RWPE2 (cell line): ENCODE results near the gene FEZF2.

Experiments used
- ATAC-seq: fragments of 200-7000 bp; cut with Tn5 transposase; 3 replicates; pipeline ENCODE4 v1.9.1; 2021; ENCODE audit warnings: low read depth
- DNase-seq: peaks from one replicate; pipeline ENCODE4 v3.0.0-alpha.2; 2020; ENCODE audit warnings: low spot score
- H3K27ac ChIP-seq: fragments of 450-650 bp; 2 replicates; pipeline ENCODE4 v1.5.1; 2017; ENCODE audit warnings: mild to moderate bottlenecking; ENCODE audit not compliant: poor library complexity, severe bottlenecking
- H3K27me3 ChIP-seq: fragments of 250-450 bp; sonication (Bioruptor Pico); 2 replicates; pipeline ENCODE4 v1.5.1; 2021; ENCODE audit warnings: mild to moderate bottlenecking, moderate library complexity; ENCODE audit not compliant: insufficient read depth, poor library complexity, severe bottlenecking
- H3K36me3 ChIP-seq: fragments of 250-450 bp; sonication (Bioruptor Pico); 2 replicates; pipeline ENCODE4 v1.5.1; 2020; ENCODE audit warnings: low read depth, mild to moderate bottlenecking, moderate library complexity
- H3K4me1 ChIP-seq: fragments of 250-450 bp; sonication (Bioruptor Pico); 2 replicates; pipeline ENCODE4 v1.5.1; 2021; ENCODE audit warnings: mild to moderate bottlenecking, moderate library complexity; ENCODE audit not compliant: insufficient read depth, poor library complexity, severe bottlenecking
- H3K4me3 ChIP-seq: fragments of 250-450 bp; sonication (Bioruptor Pico); 2 replicates; pipeline ENCODE4 v1.5.1; 2021; ENCODE audit warnings: mild to moderate bottlenecking, moderate library complexity; ENCODE audit not compliant: severe bottlenecking
- H3K9me3 ChIP-seq: fragments of 250-450 bp; sonication (Bioruptor Pico); 2 replicates; pipeline ENCODE4 v1.5.1; 2021; ENCODE audit warnings: mild to moderate bottlenecking, moderate library complexity; ENCODE audit not compliant: severe bottlenecking
- CTCF ChIP-seq: fragments of 450-650 bp; IDR thresholded peaks from one replicate; pipeline ENCODE4 v1.5.1; 2017; ENCODE audit warnings: mild to moderate bottlenecking, moderate library complexity; ENCODE audit not compliant: poor library complexity, severe bottlenecking

The FEZF2 gene

GRCh38 chr3:62363275-62363674, 10.1 kb downstream of the FEZF2 start:
- ATAC-seq (no peak), DNase-seq (no peak)
- Histone ChIP-seq H3K4me1 (no peaks in the 10 kb centered on the region), H3K4me3 (no peak overlapping the region), H3K9me3 (no peaks in the 10 kb centered on the region), H3K27me3 (peaks cover 56% of the 10 kb centered on the region), H3K27ac (no peak overlapping the region), H3K36me3 (no peaks in the 10 kb centered on the region)
- no peak for TF ChIP-seq CTCF

GRCh38 chr3:62361824-62362223, 11.5 kb downstream of the FEZF2 start:
- Histone ChIP-seq H3K9me3 (no peaks in the 10 kb centered on the region), H3K4me3 (no peak overlapping the region), H3K36me3 (no peaks in the 10 kb centered on the region), H3K4me1 (no peaks in the 10 kb centered on the region), H3K27ac (no peak overlapping the region), H3K27me3 (peaks cover 52% of the 10 kb centered on the region)
- DNase-seq: no peak
- ATAC-seq: no peak
- no peak for TF ChIP-seq CTCF

DNA sequence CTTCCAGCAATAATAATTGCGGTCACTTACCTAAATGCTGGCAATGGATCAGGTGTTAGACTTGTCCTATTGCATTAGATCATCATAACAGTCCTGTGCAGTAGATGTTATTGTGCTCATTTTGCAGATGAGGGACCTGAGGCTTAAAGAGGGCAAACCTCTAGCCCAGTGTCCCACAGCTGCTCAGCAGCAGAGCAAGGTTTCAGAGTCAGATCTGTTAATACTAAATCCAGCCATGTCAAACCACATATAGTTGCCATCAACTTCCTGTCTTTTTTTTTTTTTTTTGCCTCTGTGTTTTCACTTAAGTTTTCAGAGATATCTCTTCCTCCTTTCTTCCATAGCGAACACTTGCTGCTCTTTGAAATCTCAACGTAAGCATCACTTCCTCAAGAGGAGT, 12.1 kb downstream of the FEZF2 start:
- DNase-seq (no peak), ATAC-seq (no peak)
- no peak for TF ChIP-seq CTCF
- Histone ChIP-seq H3K4me3 (no peak overlapping the region), H3K27ac (no peak overlapping the region), H3K27me3 (peaks cover 49% of the 10 kb centered on the region), H3K9me3 (no peaks in the 10 kb centered on the region), H3K36me3 (no peaks in the 10 kb centered on the region), H3K4me1 (no peaks in the 10 kb centered on the region)

DNA sequence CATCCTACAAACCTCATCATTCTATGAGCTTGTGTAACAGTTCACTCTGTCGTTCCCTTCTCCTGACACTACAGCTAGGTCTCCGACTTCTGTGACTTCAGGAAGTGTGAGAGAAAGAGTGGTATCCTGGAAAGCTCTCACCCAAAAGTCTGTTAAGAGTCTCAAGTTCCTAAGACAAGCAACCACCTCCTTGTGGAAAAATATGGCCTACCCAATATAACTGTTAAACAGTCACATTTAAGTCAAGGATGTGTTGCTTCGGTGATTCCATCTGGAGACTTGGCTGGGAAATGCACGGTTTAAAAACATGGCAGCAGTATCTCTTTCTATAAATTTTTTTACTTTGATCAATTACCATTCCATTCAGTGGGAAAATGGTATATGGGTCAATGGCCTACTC, 13.8 kb downstream of the FEZF2 start:
- Histone ChIP-seq H3K27me3 (peaks cover 45% of the 10 kb centered on the region), H3K4me1 (no peaks in the 10 kb centered on the region), H3K27ac (no peak overlapping the region), H3K4me3 (no peak overlapping the region), H3K36me3 (no peaks in the 10 kb centered on the region), H3K9me3 (no peaks in the 10 kb centered on the region)
- no peak for TF ChIP-seq CTCF
- ATAC-seq (no peak), DNase-seq (no peak)

GRCh38 chr3:62356356-62356755, 17.0 kb downstream of the FEZF2 start:
- Histone ChIP-seq H3K27ac (no peak overlapping the region), H3K4me3 (no peak overlapping the region), H3K9me3 (no peaks in the 10 kb centered on the region), H3K27me3 (peaks cover 43% of the 10 kb centered on the region), H3K4me1 (no peaks in the 10 kb centered on the region), H3K36me3 (no peaks in the 10 kb centered on the region)
- DNase-seq (no peak), ATAC-seq (no peak)
- TF ChIP-seq CTCF: no peak
